GM10266 (cell line): Measurements from ENCODE around the gene ELMO2.

Experiments
- DNase-seq: peaks from one replicate; pipeline ENCODE4 v3.0.0; 2012; ENCODE audit errors: extremely low spot score
- CTCF ChIP-seq: IDR thresholded peaks from 2 replicates; pipeline ENCODE4 v1.5.1; 2012; ENCODE audit warnings: mild to moderate bottlenecking, low read depth; ENCODE audit not compliant: control insufficient read depth, insufficient read depth; ENCODE audit errors: missing control alignments

ELMO2 gene

GRCh38 chr20:46406986-46407670 lies 713 bp upstream of the ELMO2 start:
- DNase-seq: peak; percentile 47
- no peak for TF ChIP-seq CTCF

- TF ChIP-seq CTCF: no peak
- DNase-seq: no peak
Observed at GRCh38 chr20:46402331-46402811, 4.0 kb downstream of the ELMO2 start.

- TF ChIP-seq CTCF: no peak
- peak; percentile 52 for DNase-seq
Observed at GRCh38 chr20:46401478-46401860, 4.9 kb downstream of the ELMO2 start.

GRCh38 chr20:46400828-46401477 lies 5.5 kb downstream of the ELMO2 start:
- no peak for DNase-seq
- no peak for TF ChIP-seq CTCF

GRCh38 chr20:46400253-46400652 lies 6.2 kb downstream of the ELMO2 start:
- TF ChIP-seq CTCF: no peak
- no peak for DNase-seq

GRCh38 chr20:46399401-46399800 lies 7.0 kb downstream of the ELMO2 start:
- TF ChIP-seq CTCF: no peak
- no peak for DNase-seq

GRCh38 chr20:46398963-46399362 lies 7.5 kb downstream of the ELMO2 start:
- DNase-seq: no peak
- TF ChIP-seq CTCF: no peak
